Cortex of kidney (tissue), 1 donor: ENCODE results near the gene SLIT3.

Experiments used
- DNase-seq: peaks from one replicate; lab custom pipeline; 2025; lab: John Stamatoyannopoulos, UW

SLIT3 gene

GRCh38 chr5:169174923-169175322 lies 126.0 kb downstream of the SLIT3 start:
- DNase-seq = no peak

- DNase-seq = no peak
Observed at GRCh38 chr5:169173372-169173771, 127.6 kb downstream of the SLIT3 start.

- no peak for DNase-seq
Observed at GRCh38 chr5:169171515-169171914, 129.4 kb downstream of the SLIT3 start.

GRCh38 chr5:169169783-169170182 lies 131.2 kb downstream of the SLIT3 start:
- no peak for DNase-seq

- no peak for DNase-seq
Observed at GRCh38 chr5:169168280-169168679, 132.7 kb downstream of the SLIT3 start.

GRCh38 chr5:169166078-169166477 lies 134.9 kb downstream of the SLIT3 start:
- DNase-seq = no peak

- DNase-seq = no peak
Observed at GRCh38 chr5:169165052-169165451, 135.9 kb downstream of the SLIT3 start.

- DNase-seq = no peak
Observed at GRCh38 chr5:169164481-169164925, 136.4 kb downstream of the SLIT3 start.

- no peak for DNase-seq
Observed at GRCh38 chr5:169162407-169162806, 138.5 kb downstream of the SLIT3 start.

GRCh38 chr5:169161022-169161680 lies 139.8 kb downstream of the SLIT3 start:
- DNase-seq = no peak

- DNase-seq = no peak
Observed at GRCh38 chr5:169160405-169160901, 140.5 kb downstream of the SLIT3 start.

GRCh38 chr5:169158764-169159163 lies 142.2 kb downstream of the SLIT3 start:
- no peak for DNase-seq

GRCh38 chr5:169157064-169157463 lies 143.9 kb downstream of the SLIT3 start:
- DNase-seq = no peak

- no peak for DNase-seq
Observed at GRCh38 chr5:169154679-169155078, 146.3 kb downstream of the SLIT3 start.

- no peak for DNase-seq
Observed at GRCh38 chr5:169153405-169153804, 147.5 kb downstream of the SLIT3 start.

GRCh38 chr5:169152946-169153345 lies 148.0 kb downstream of the SLIT3 start:
- no peak for DNase-seq

- DNase-seq = no peak
Observed at GRCh38 chr5:169152453-169152852, 148.5 kb downstream of the SLIT3 start.

- DNase-seq = no peak
Observed at GRCh38 chr5:169151051-169151805, 149.7 kb downstream of the SLIT3 start.

- no peak for DNase-seq
Observed at GRCh38 chr5:169150108-169150507, 150.8 kb downstream of the SLIT3 start.

GRCh38 chr5:169149317-169149716 lies 151.6 kb downstream of the SLIT3 start:
- DNase-seq = no peak

- no peak for DNase-seq
Observed at GRCh38 chr5:169148138-169148740, 152.7 kb downstream of the SLIT3 start.

- no peak for DNase-seq
Observed at GRCh38 chr5:169147534-169147933, 153.4 kb downstream of the SLIT3 start.

- no peak for DNase-seq
Observed at GRCh38 chr5:169146158-169146557, 154.8 kb downstream of the SLIT3 start.
